DMS114 treated with DMSO at 0.1 percent for 48 hours (cell line): ENCODE results near the gene POLA1.
A peak's percentile ranks its signal among the peaks of the same experiment; 100 is the strongest.
"Not testable (repeated sequence)": the region's sequence is repeated elsewhere in the genome, so short reads cannot be mapped to it uniquely, and the experiment has no call there.

ENCODE experiments used
- DNase-seq: peaks from one replicate; lab custom pipeline; 2025; ENCODE audit not compliant: unreplicated experiment; lab: John Stamatoyannopoulos, UW

POLA1 gene

GRCh38 chrX:24782011-24782410 is 88.3 kb downstream of the POLA1 start:
- no peak for DNase-seq

- DNase-seq = no peak
Observed at GRCh38 chrX:24789047-24789446, 95.3 kb downstream of the POLA1 start.

DNA sequence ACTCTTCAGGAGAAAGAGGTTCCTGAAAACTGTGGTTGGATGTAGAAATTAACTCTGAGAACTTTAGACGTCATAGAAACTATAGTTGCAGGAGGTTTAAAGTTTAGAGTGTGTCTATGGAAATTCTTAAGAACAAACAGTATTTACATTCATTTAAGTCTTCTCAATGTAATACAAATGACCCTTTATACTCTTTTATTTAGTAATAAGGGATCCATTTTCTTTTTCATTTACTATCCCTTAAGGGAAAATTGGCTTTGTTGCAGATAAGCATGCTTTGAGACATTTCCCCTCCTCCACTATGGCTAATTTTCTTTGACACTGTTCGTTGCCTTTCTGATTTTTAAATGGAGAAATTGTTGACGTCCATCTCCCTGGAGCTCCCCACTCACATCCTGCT is 96.4 kb downstream of the POLA1 start:
- no peak for DNase-seq

GRCh38 chrX:24796204-24796603 is 102.5 kb downstream of the POLA1 start:
- no peak for DNase-seq

GRCh38 chrX:24799078-24799477 is 105.4 kb downstream of the POLA1 start:
- no peak for DNase-seq

DNA sequence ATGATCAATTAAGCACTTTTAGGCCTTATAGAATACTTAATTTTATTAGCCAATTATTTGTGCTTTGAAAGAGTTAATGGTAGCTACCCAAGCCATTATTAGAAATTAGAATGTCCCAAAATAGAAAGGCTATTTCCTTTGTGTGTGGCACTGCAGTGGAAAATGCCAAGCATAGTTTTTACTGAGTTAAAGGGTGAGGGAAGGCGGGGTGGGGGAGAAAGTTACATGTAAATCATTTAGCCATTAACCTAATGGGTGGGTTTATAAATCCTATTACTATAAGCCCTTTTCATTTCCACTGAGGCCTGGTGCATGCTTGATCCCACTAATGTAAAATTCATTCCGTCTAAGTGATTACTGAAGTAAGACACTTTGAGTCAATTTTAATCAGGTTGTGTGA is 105.8 kb downstream of the POLA1 start:
- no peak for DNase-seq

GRCh38 chrX:24805201-24805600 is 111.5 kb downstream of the POLA1 start:
- DNase-seq = no peak

DNA sequence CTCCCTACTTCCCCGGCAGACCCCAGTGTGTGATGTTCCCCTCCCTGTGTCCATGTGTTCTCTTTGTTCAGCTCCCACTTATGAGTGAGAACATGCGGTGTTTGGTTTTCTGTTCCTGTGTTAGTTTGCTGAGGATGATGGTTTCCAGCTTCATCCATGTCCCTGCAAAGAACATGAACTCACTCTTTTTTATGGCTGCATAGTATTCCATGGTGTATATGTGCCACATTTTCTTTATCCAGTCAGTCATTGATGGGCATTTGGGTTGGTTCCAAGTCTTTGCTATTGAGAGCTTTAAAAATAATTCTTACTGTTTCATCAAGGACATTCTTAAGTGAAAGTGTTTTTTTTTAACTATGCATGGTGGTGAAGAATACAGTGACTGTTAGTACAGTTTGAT is 126.1 kb downstream of the POLA1 start:
- not testable (repeated sequence) for DNase-seq

- DNase-seq = no peak
Observed at GRCh38 chrX:24828147-24828546, 134.4 kb downstream of the POLA1 start.

- DNase-seq = no peak
Observed at GRCh38 chrX:24828600-24828999, 134.9 kb downstream of the POLA1 start.

DNA sequence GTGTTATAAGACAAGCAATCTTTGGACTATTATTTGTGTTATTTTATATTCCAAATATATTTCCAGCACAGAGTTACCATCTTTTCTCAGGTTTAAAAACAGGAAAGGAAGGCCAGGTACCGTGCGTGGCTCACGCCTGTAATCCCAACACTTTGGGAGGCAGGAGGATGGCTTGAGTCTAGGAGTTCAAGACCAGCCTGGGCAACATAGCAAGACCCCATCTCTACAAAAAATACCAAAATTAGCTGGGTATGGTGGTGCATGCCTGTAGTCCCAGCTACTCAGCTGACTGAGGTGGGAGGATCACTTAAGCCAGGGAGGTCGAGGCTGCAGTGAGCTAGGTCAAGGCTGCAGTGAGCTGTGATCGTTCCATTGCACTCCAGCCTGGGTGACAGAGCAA is 140.0 kb downstream of the POLA1 start:
- DNase-seq = no peak

DNA sequence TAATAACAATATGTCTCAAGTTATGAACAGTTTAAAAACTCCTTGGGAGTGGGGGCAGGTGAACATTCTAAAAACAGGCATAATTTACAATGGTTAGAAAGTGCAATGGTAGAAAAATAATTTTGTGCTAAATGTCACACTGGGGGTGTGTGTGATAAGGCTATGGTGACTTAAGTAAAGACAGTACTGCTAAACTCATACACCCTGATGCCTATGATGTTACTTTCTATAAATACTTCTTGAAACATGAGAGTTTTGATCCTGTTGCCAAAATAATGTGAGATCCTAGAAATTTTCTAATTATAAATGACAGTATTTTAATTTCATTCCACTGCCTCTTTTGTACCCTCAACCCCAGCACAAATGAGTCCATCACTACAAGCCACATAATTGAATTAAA is 144.2 kb downstream of the POLA1 start:
- DNase-seq = no peak

- DNase-seq = peak; percentile 20
Observed at GRCh38 chrX:24838629-24839028, 144.9 kb downstream of the POLA1 start.

DNA sequence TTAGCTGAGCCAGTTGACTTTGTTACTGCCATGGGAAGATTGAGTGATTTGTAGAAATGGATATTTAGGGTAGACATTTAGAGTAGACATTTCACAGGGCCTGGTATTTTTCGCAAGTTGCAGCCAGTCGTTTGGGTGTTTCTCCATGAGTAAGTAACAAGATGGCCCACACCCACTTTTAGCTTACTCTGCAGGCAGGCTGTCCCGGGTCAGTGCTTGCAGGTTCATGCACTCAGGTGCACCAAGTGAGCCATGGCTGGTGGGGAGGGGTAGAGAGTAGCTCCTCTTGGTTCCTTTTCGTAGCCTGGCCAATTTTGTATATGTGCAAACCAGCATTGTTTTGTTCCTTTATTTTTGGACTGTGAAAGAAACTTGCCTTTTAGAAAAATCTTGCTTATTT is 145.6 kb downstream of the POLA1 start:
- no peak for DNase-seq

DNA sequence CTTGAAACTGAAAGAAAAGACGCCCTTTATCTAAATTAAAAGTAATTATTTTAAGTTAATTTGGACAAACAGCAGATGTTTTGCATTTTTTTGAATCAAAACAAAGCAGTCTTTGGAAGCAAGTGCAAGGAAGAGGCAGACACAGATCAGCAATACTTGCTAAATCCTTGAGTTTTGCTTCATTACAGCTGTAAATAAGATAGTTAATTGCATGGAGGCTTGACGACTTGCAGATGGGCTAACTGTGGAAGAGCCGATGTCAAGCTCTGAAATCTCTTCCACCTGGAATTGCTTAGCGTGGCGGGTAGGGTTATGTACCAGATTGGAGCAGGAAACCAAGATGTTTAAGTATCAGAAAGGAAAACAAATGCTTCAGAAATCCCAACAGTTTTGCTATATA is 148.8 kb downstream of the POLA1 start:
- no peak for DNase-seq

- DNase-seq = no peak
Observed at GRCh38 chrX:24846550-24847150, 152.9 kb downstream of the POLA1 start.

DNA sequence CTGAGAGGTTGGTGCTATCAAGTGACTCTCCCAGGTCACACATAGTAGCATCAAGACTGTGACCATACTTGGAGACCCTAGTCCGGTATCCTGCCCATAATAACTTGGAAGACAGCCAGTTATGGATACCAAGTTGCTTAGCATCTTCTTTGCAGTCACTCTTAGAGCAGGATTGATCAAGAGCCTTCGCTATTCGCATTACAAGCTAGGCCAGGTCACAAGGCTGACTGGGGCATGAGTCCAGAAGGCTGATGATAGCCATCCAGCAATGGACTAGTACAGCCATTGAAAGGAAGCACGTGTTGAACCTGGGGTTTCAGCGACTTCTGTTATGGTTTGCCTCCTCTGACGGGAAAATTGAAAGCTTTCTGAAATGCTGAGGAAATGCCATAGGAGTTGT is 157.6 kb downstream of the POLA1 start:
- DNase-seq = no peak

DNA sequence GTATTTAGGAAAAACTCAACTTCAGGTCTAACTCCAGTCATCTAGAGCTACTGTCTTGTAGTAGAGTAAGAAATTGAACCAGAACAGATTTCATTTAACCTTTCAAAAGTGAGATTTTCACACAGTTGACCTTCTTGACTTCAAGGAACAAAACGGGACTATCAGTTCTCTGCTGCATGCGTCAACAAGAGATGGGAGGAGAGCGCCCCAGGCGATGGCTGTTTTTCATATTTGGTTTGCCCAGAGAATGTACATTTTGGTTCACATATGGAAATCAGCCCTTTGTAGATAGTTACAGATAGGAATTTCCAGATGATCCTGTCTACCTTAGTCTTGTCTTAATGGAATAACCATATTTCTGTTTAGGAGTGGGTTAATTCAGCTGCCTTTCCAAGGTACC is 158.1 kb downstream of the POLA1 start:
- no peak for DNase-seq

DNA sequence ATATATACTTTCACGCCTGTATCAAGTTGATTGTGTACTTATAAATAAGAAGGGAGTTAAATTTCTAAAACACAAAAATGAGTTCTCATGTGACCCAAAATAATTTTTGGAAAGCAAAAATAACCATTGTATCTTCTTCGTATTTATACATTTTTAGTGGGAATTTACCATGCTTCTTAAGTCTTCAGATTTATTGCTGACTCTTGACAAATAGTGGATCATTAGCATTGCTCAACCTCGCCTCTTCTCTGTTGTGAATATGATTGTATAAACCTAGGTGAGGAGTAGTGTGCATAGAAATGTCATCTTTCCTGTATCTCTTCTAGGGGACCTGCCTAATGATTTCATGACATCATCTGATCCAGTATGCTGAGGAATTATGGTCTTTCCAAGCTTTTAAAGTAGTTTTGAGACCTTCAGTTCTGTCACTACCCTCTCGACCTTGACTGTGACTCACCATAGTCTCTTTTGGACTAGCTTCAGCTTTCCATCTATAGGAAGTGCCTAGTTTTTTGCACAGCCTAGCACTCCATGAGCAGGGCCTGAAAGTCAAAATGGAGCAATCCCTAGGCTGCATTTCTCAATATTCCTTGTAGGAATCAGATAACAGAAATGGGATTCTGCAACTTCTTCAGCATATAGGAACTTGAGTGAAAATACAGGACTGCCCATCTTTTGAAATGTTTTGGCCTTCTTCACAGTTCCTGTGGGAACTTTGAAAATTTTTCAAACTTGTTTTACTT is 164.5 kb downstream of the POLA1 start:
- DNase-seq = no peak

GRCh38 chrX:24859211-24859841 is 165.6 kb downstream of the POLA1 start:
- DNase-seq = no peak

- DNase-seq = no peak
Observed at GRCh38 chrX:24860140-24860539, 166.4 kb downstream of the POLA1 start.

- no peak for DNase-seq
Observed at GRCh38 chrX:24862343-24862742, 168.6 kb downstream of the POLA1 start.
